ENCODE data around the gene CMSS1. TPM values are rescaled to one million over a fixed set of nuclear protein-coding genes. Genes with fewer than 3 reads are reported as not detected.

Gene CMSS1
- total and polyA plus RNA-seq, 8 donors = 14.4 to 29.9 (median 15.9) TPM

DNA sequence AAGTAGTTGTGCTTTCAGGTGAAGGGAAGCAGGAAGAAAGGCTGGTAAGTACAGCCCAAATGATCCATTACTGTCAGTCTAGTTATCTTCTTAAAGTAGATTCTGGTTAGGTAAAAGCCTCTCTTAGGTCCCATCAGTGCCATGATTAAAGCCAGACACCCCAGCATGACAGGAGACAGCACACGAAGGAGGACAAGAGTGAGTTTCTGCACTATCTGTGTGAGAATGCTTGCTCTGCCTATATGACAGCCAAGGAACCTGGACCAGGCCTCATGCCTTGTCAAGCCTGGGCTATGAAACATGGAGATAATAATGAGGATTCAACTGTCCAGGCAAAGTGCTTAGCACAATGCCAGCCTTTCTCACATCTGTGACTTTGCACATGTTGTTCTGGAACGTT is 310.1 kb downstream of the CMSS1 start:
- TF ChIP-seq, protein P1, sequence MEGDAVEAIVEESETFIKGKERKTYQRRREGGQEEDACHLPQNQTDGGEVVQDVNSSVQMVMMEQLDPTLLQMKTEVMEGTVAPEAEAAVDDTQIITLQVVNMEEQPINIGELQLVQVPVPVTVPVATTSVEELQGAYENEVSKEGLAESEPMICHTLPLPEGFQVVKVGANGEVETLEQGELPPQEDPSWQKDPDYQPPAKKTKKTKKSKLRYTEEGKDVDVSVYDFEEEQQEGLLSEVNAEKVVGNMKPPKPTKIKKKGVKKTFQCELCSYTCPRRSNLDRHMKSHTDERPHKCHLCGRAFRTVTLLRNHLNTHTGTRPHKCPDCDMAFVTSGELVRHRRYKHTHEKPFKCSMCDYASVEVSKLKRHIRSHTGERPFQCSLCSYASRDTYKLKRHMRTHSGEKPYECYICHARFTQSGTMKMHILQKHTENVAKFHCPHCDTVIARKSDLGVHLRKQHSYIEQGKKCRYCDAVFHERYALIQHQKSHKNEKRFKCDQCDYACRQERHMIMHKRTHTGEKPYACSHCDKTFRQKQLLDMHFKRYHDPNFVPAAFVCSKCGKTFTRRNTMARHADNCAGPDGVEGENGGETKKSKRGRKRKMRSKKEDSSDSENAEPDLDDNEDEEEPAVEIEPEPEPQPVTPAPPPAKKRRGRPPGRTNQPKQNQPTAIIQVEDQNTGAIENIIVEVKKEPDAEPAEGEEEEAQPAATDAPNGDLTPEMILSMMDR (IDR thresholded peaks at IDR 0.05) = no peak
- ATAC-seq = no peak

DNA sequence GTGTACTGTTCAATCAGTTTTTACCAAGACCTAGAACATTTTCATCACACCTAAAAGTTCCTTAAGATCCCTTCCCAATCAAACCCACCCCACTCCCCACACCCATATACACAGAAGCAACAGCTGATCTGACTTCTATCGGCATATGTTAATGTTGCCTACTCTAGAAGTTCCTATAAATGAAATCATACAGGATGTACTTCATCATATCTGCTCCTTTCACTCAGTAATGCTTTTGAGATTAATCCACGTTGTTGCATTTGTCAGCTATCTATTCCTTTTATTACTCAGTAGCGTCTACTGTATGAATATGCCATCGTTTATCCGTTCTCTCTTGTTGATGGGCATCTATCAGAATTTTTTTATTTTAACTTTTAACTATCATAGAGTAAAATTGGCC is 310.9 kb downstream of the CMSS1 start:
- FAIRE-seq = no peak
- no peaks in the 10 kb centered on the region for H3K4me1 ChIP-seq
- no peak overlapping the region for H3K27ac ChIP-seq
- no peaks in the 10 kb centered on the region for H3K27me3 ChIP-seq
- H3K4me3 ChIP-seq = no peak overlapping the region
- H3K9me3 ChIP-seq = no peaks in the 10 kb centered on the region
- intact Hi-C loops (cut with DNase I) = no loop called here
- TF ChIP-seq, protein P1 (IDR thresholded peaks at IDR 0.05) = no peak
- 92 to 96% methylated on average over 5 of the region's 5 CpGs for WGBS, 2 donors
- no peaks in the 10 kb centered on the region for H3K36me3 ChIP-seq
- no peak for ATAC-seq
- DNase-seq = no peak

More for the DNA sequence above, 310.1 kb downstream of the CMSS1 start:
- Histone ChIP-seq H3K36me3 (no peaks in the 10 kb centered on the region), H3K27me3 (no peaks in the 10 kb centered on the region), H3K4me3 (no peak overlapping the region), H3K27ac (no peak overlapping the region), H3K9me3 (no peaks in the 10 kb centered on the region), H3K4me1 (no peaks in the 10 kb centered on the region)
- intact Hi-C loops (cut with DNase I) = no loop called here
- 84 to 92% methylated on average over 2 of the region's 2 CpGs for WGBS, 2 donors
- DNase-seq (no peak), FAIRE-seq (no peak)

DNA sequence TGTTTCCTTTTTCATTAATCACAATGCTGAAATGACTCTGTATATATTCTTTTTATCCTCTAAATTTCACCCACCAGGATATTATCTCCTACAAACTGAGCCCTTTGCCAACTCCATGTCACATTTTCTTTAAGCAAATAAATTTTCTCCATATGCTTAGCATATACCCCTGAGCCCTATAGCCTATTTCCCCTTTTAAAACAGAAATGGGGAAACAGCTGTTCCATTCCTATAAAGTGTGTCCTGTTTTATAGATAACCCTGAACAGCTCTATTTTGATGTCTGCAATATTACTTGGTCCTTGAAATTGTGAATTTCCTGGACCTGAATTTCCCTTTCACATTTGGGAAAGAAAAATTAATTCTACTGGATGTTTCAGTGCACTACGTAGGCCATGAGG is 312.3 kb downstream of the CMSS1 start:
- Histone ChIP-seq H3K9me3 (no peaks in the 10 kb centered on the region), H3K4me3 (no peak overlapping the region), H3K4me1 (no peaks in the 10 kb centered on the region), H3K27me3 (no peaks in the 10 kb centered on the region), H3K27ac (no peak overlapping the region), H3K36me3 (no peaks in the 10 kb centered on the region)
- 86 to 94% methylated on average over 1 of the region's 1 CpG for WGBS, 2 donors
- intact Hi-C loops (cut with DNase I) = no loop called here
- FAIRE-seq (no peak), ATAC-seq (no peak), DNase-seq (no peak)
- TF ChIP-seq, protein P1 (IDR thresholded peaks at IDR 0.05) = no peak

DNA sequence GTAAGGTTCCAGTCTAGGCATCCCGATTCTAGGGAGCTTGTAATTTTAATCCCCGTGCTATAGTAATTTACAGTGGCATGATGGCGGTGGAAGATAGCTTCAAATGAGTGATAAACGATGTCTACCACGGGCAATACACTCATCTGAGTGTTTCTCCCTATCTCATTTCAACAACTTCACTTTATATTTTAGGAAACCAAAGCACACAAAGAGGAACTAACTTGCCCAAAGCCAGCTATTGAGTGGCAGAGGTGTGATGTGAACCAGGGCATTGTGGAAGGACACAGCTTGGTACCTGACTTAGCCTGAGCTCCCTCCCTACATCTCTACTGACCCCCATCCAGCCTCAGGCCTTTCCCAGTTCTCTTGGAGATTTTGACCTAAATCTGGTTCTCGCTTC is 313.6 kb downstream of the CMSS1 start:
- H3K27ac ChIP-seq = no peak overlapping the region
- DNase-seq (no peak), FAIRE-seq (no peak), ATAC-seq (no peak)
- H3K4me1 ChIP-seq = no peaks in the 10 kb centered on the region
- H3K36me3 ChIP-seq = no peaks in the 10 kb centered on the region
- no peak overlapping the region for H3K4me3 ChIP-seq
- intact Hi-C loops (cut with DNase I) = no loop called here
- 91 to 93% methylated on average over 6 of the region's 6 CpGs for WGBS, 2 donors
- H3K27me3 ChIP-seq = no peaks in the 10 kb centered on the region
- TF ChIP-seq, protein P1 (IDR thresholded peaks at IDR 0.05) = no peak
- H3K9me3 ChIP-seq = no peaks in the 10 kb centered on the region

DNA sequence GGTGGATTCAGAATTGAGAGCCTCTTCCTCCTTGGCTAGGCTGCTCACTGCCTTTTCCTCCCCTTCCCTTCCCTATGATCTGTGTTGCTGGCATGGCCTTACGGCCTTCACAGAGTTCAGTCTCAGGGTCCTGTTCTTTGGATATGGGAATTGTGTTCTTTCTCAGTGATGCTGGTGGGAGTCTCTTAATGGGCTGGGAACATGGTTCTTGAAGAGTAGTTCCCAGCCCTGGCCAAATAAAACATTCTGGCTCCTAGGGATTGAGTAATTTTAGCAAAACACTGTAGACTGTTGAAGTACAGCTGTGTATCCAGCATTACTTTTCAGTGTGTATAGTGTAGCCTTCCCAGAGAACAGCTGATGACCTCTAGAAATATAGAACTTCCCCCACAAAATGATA is 319.3 kb downstream of the CMSS1 start:
- WGBS, 2 donors = 88 to 100% methylated on average over 1 of the region's 1 CpG
- ATAC-seq (no peak), DNase-seq (no peak), FAIRE-seq (no peak)
- Histone ChIP-seq H3K27me3 (no peaks in the 10 kb centered on the region), H3K36me3 (no peaks in the 10 kb centered on the region), H3K4me3 (no peak overlapping the region), H3K4me1 (no peaks in the 10 kb centered on the region), H3K9me3 (no peaks in the 10 kb centered on the region), H3K27ac (no peak overlapping the region)
- TF ChIP-seq, protein P1 (IDR thresholded peaks at IDR 0.05) = no peak
- intact Hi-C loops (cut with DNase I) = no loop called here
